Activated CD8-positive, alpha-beta memory T cell treated with anti-CD3 and anti-CD28 coated beads, Interleukin-2, amount 50 U/mL, for 24 hours (primary cell): ENCODE data around the gene PXMP2.
A peak's percentile ranks its signal among the peaks of the same experiment; 100 is the strongest.
"Not testable (repeated sequence)": the region's sequence is repeated elsewhere in the genome, so short reads cannot be mapped to it uniquely, and the experiment has no call there.

Source experiments
- DNase-seq: peaks from one replicate; pipeline ENCODE4 v3.0.0-alpha.2; 2020; ENCODE audit errors: extremely low read depth

The PXMP2 gene

GRCh38 chr12:132692030-132692429 is 4.6 kb downstream of the PXMP2 start:
- DNase-seq: not testable (repeated sequence)

- not testable (repeated sequence) for DNase-seq
These were observed 7.5 kb downstream of the PXMP2 start for GRCh38 chr12:132694888-132695287.

GRCh38 chr12:132695431-132695830 is 8.0 kb downstream of the PXMP2 start:
- DNase-seq: no peak

- no peak for DNase-seq
These were observed 11.0 kb downstream of the PXMP2 start for GRCh38 chr12:132698341-132698740.

- DNase-seq: no peak
These were observed 12.9 kb downstream of the PXMP2 start for GRCh38 chr12:132700212-132700822.

GRCh38 chr12:132702640-132703039 is 15.3 kb downstream of the PXMP2 start:
- no peak for DNase-seq

GRCh38 chr12:132703641-132704040 is 16.3 kb downstream of the PXMP2 start:
- DNase-seq: no peak

- no peak for DNase-seq
These were observed 19.9 kb downstream of the PXMP2 start for GRCh38 chr12:132707241-132707640.

GRCh38 chr12:132708150-132708549 is 20.8 kb downstream of the PXMP2 start:
- no peak for DNase-seq

- no peak for DNase-seq
These were observed 22.6 kb downstream of the PXMP2 start for GRCh38 chr12:132710043-132710404.

GRCh38 chr12:132710405-132711079 is 23.2 kb downstream of the PXMP2 start, which contains the start of gene PGAM5:
TSS of gene PGAM5 (plus strand) at chr12:132710842. CDS start at chr12:132710877, 35 bp downstream.
- DNase-seq: peak; percentile 63

GRCh38 chr12:132711080-132711843 is 23.9 kb downstream of the PXMP2 start:
- DNase-seq: no peak

- no peak for DNase-seq
These were observed 25.7 kb downstream of the PXMP2 start for GRCh38 chr12:132713123-132713522.

- no peak for DNase-seq
These were observed 28.5 kb downstream of the PXMP2 start for GRCh38 chr12:132715874-132716273.

- DNase-seq: no peak
These were observed 29.0 kb downstream of the PXMP2 start for GRCh38 chr12:132716356-132716755.

- DNase-seq: no peak
These were observed 29.6 kb downstream of the PXMP2 start for GRCh38 chr12:132717011-132717410.

GRCh38 chr12:132717531-132718387 is 30.4 kb downstream of the PXMP2 start:
- DNase-seq: no peak

- no peak for DNase-seq
These were observed 31.3 kb downstream of the PXMP2 start for GRCh38 chr12:132718644-132719043.

GRCh38 chr12:132719141-132719953 is 32.0 kb downstream of the PXMP2 start:
- DNase-seq: no peak

GRCh38 chr12:132719954-132720324 is 32.6 kb downstream of the PXMP2 start:
- DNase-seq: no peak
